ENCODE measurements around the gene LRRC55.

Gene LRRC55

DNA sequence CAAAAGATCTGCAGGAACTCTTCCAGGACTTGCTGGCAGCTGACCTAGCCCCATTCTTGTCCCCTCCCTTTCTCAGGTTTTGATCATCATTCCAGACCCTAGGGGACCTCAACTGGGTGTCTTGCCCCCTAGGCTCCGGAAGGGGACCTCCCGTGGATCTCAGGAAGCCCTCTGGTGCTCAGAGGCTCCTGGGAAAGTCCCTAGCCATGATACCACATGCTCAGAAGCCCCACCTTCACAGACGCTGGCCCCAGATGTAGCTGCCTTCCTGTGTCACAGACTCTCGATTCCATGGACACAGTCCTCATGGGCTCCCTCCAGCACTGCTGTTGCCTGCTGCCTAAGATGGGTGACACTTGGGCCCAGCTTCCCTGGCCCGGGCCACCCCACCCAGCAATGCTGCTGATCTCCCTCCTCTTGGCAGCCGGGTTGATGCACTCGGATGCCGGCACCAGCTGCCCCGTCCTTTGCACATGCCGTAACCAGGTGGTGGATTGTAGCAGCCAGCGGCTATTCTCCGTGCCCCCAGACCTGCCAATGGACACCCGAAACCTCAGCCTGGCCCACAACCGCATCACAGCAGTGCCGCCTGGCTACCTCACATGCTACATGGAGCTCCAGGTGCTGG lies at the start of gene LRRC55:
Gene LRRC55 (plus strand): TSS at position 276 of the 628 bp plus-strand sequence. CDS start 70 bp downstream, at position 346.
- DNase-seq: no peak

GRCh38 chr11:57133366-57134038 lies 48.3 kb upstream of the LRRC55 start:
- no peak for DNase-seq

- no peak for DNase-seq
Observed at GRCh38 chr11:57134284-57134683, 47.5 kb upstream of the LRRC55 start.

DNA sequence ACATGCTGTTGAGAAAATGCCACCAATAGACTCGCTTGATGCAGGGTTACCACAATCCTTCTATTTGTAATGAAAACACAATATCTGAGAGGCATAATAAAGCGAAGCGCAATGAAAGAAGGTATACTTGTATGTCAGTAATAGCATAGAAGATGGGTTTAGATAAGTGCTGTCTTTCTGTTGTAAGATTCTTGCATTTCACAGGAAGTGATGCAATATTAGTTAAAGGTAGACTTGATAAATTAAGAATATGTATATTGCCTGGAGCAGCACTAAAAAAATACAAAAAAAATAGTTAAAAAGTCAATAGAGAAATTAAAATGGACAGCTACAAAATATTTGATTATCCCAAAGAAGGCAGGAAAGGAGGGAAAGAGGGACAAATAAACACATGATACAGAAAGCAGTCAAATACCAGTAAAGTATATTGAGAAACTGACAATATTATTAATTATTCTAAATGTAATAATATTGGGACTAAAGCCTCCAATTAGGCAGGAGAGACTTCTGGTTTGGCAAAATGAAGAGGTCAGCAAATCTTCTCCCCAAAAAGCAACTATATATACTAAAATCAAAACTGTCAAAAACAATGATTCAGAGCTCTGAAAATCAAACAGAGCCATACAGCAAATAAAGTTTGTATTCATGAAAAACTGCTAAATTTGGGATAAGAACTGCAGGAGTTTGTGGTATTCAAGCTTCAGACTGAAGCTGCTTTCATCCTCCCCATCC lies 46.6 kb upstream of the LRRC55 start:
- DNase-seq: no peak

DNA sequence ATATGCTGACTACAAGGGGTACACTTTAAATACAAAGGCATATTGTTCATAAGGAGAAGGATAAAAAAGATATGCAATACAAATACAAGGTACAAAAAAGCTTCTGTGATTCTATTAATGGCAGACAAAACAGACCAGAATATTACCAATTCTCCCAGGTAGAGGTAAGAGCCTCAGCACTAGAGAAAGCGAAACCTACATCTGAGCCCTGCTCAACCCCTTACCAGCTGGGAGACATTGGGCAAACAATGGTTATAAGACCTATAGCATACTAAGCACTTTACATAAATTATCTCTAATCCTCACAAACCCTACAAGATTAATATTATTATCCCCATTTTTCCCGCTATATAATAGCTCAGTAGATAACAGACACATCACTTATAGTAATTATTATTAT lies 41.2 kb upstream of the LRRC55 start:
- DNase-seq: no peak

DNA sequence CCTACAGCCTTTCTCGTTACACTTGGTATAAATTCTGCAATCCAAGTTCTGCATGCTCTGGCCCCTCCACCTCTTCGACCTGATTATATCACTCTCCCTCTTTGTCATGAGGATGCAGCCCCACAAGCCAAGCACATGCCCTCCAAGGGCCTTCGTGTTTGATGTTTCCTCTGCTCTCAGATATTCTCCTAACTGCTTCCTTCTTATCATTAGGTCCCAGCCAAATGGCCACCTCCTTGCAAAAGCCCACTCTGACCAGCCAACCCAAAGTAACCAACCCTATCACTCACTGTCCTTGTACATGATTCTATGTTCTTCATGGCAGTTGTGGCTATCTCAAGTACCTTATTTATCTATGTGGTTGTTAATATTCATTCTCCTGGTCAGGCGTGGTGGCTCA lies 38.3 kb upstream of the LRRC55 start:
- no peak for DNase-seq

DNA sequence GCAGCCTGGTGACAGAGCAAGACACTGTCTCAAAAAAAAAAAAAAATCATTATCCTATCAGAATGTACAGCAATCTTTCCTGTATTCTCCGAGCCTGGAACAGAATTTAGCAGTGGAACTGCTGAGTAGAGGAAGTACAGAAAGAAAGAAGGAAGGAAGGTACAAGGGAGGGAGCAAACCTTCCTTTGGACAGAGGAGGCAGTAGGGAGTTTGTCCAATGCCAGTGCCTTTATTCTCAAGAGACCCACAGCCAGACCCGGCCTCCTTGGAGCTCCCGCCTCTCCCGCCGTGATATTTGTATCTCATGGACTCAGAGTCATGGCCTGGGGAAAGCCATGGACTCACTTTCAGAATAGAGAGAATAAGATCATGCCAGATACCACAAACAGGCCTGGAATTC lies 37.7 kb upstream of the LRRC55 start:
- DNase-seq: no peak

- DNase-seq: no peak
Observed at GRCh38 chr11:57144531-57145320, 37.0 kb upstream of the LRRC55 start.

DNA sequence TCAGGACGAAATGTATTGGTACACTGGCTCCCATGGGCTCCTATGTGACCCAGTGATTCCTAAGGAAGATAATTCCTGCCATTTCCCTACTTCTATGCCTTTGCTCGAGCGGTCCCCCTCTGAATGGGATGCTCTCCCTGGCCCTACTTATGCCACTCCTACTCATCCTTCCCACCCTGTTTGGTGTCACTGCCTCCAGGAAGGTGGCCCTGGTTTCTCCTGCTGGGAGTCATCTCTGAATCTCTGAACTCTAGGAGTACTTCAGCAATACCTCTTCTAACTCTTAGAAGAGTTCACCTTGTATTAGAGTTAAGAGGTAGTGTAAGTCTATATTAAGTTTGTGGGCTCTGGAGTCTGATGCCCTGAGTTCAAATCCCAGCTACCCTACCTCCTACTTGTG lies 35.5 kb upstream of the LRRC55 start:
- DNase-seq: no peak

GRCh38 chr11:57148621-57149020 lies 33.1 kb upstream of the LRRC55 start:
- DNase-seq: no peak

DNA sequence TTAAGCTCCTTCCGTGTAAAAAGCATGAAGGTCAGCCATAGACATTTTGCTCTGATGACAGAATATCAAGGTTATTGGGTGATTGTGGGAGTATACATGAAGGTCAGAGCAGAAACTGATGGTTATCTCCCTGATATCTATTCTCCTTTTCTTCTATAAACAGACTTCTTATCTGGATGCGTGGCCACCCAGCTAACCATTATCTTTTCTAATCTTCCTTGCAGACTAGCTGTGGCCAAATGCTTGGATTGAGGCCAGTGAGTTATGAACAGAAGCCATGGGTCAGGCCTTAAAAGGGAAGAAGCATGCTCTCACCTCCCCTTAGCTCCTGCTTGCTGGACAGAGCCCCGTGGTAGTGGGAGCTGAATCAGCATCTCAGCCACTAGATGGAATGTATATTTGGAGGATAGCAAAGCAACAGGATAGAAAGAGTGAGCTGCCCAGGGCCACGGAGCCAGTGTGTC lies 31.3 kb upstream of the LRRC55 start:
- DNase-seq: no peak

- DNase-seq: no peak
Observed at GRCh38 chr11:57152134-57152533, 29.6 kb upstream of the LRRC55 start.

GRCh38 chr11:57153448-57153847 lies 28.3 kb upstream of the LRRC55 start:
- no peak for DNase-seq

DNA sequence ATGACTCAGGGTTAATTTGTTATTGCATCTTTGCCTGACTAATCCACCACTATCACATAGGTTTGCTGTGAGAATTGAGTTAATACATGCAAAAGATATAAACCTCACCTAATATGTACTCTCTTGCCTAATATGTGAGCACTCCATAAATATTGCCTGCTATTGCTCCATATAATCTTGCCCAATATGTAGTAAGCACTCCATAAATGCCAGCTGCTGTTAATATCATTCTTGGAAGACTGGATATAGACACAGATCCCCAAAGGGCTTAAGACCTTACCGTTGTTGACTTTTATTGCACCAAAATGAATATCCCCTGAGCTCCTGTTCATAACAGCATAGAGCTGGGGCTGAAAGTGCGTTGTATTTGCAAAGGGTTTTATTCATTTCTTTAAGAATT lies 27.0 kb upstream of the LRRC55 start:
- no peak for DNase-seq

- no peak for DNase-seq
Observed at GRCh38 chr11:57155400-57155799, 26.4 kb upstream of the LRRC55 start.

- no peak for DNase-seq
Observed at GRCh38 chr11:57155838-57156607, 25.7 kb upstream of the LRRC55 start.

DNA sequence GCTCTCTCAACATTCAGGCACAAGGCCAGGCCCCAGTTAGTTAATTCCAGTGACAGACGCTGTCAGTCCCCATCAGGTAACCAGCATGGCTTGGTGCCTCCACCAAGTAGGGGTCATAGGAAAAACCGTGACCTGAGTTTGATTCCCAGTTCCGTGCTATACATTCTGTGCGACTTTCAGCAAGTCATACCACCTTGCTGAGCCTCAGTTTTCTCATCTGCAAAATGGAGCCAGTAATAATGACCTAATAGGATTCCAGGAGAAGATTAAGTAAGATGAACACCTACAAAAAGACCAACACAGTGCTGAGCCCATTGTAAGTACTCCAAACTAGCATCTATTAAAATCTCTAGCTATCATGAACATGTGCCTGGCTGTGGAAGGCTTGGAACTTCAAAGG lies 24.8 kb upstream of the LRRC55 start:
- no peak for DNase-seq

- DNase-seq: no peak
Observed at GRCh38 chr11:57157624-57158023, 24.1 kb upstream of the LRRC55 start.

- no peak for DNase-seq
Observed at GRCh38 chr11:57158180-57158579, 23.6 kb upstream of the LRRC55 start.

GRCh38 chr11:57158599-57158998 lies 23.2 kb upstream of the LRRC55 start:
- DNase-seq: no peak

DNA sequence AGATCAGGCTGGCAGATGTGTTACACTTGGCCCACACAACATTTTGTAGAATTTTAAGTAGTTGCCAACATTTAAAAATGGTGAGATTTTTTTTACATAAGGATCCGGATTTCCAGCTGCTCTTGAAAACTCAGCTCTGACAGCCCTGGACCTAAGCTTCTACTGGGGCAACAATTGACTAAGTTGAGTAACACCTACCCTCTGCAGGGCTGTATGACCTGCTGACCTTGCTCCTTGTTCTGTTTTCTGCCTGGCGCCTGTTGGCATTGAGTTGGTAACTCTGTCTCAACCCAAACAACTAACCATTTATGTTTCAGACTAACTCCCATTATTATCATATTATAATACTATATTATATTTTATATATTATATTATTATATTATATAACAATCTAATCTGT lies 21.1 kb upstream of the LRRC55 start:
- no peak for DNase-seq

DNA sequence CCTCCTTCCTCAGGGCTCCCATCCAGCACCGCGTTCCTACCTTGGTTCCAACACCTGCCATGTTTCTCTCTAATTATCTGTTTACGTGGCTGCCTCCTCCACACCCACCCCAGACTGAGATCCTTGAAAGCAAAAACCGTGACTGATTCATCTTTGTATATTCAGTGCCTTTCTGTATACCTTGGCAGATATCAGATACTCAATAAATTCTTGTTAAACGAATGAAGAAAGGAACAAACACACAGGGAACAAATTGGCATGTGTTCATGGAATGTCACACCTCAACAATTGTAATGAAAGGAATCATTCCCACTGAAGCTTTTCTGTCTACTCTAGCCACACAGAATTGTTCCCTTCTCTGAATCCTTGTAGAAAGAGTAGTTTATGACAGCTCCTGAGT lies 20.4 kb upstream of the LRRC55 start:
- DNase-seq: no peak

All from retina (tissue), 1 donor.